GM23248 (cell line): ENCODE measurements around the gene OR9Q1.

Source experiments
- EZH2 ChIP-seq: fragments of 200-600 bp; sonication (generic); IDR thresholded peaks from 2 replicates; pipeline ENCODE4 v1.6.1; 2018; ENCODE audit warnings: antibody characterized with exemption, mild to moderate bottlenecking; ENCODE audit not compliant: insufficient read depth, poor library complexity, severe bottlenecking
- EZH2phosphoT487 ChIP-seq: fragments of 200-600 bp; sonication (generic); IDR thresholded peaks from 2 replicates; pipeline ENCODE4 v1.6.1; 2018; ENCODE audit warnings: antibody characterized with exemption, moderate library complexity, mild to moderate bottlenecking, low read depth; ENCODE audit not compliant: insufficient read depth

DNA sequence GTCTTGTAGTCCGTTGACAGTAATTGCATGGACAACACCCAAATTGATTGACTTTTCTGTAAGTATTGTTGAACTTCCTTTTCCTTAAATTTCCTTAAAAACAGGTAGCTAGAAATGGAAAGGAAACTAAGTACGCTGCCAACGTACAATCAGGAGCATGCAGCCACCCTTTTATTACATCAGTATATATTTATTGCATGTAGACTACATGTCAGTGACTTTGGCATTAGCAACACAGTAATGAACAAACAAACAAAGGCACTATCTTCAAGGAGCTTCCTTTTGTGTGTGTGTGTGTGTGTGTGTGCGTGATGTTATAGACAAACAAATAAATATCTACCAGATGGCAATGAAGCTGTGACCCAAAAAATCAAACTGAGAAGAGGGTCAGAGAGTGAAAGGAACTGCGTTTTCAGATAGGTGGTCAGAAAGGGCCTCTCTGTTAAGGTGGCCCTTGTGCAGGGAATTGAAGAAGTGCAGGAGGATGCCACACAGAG is at the start of gene OR9Q1:
- no peak for TF ChIP-seq EZH2
- TF ChIP-seq EZH2phosphoT487 = no peak
